Fibroblast of pulmonary artery (primary cell): Measurements from ENCODE around the gene CA9.

ENCODE experiments used
- DNase-seq: peaks from one replicate; pipeline ENCODE4 v3.0.0-alpha.2; 2010; ENCODE audit warnings: low read depth
- H3K4me3 ChIP-seq: replicated peaks from 2 replicates; pipeline ENCODE4 v1.5.1; 2011; ENCODE audit warnings: low read depth, mild to moderate bottlenecking, control low read depth, low read length, moderate library complexity
- TF ChIP-seq, protein P1 (sequence below): IDR thresholded peaks from 2 replicates; pipeline ENCODE4 v1.5.1; 2011; ENCODE audit warnings: mild to moderate bottlenecking, control low read depth, low read length, inconsistent platforms; ENCODE audit errors: missing control alignments

Gene CA9

DNA sequence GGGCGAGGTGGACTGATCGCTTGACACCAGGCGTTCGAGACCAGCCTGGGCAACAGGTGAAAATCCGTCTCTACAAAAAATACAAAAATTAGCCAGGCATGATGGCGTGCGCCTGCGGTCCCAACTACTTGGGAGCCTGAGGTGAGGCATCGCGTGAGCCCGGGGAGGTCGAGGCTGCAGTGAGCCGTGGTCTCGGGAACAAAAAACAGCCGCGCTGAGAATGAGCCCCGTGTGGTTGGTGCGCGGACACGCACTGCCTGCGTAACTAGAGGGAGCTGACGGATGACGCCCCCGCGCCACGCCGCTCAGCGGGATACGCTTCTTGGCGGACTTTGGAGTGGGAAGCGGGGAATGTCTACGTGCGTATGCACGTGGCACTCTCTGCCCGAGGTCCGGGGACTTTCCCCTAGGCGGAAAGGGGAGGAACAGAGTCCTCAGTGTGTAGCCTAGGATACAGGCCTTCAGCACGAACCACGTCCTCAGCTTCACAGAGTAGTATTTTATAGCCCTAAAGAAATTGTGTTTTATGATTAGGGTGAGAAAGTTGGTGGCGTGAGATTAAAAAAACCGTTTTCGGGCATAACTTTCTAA lies 16.1 kb upstream of the CA9 start, which contains the start of gene RMRP:
Gene RMRP, minus strand, starts transcription at position 474 of the 591 bp plus-strand sequence.
- TF ChIP-seq, protein P1, sequence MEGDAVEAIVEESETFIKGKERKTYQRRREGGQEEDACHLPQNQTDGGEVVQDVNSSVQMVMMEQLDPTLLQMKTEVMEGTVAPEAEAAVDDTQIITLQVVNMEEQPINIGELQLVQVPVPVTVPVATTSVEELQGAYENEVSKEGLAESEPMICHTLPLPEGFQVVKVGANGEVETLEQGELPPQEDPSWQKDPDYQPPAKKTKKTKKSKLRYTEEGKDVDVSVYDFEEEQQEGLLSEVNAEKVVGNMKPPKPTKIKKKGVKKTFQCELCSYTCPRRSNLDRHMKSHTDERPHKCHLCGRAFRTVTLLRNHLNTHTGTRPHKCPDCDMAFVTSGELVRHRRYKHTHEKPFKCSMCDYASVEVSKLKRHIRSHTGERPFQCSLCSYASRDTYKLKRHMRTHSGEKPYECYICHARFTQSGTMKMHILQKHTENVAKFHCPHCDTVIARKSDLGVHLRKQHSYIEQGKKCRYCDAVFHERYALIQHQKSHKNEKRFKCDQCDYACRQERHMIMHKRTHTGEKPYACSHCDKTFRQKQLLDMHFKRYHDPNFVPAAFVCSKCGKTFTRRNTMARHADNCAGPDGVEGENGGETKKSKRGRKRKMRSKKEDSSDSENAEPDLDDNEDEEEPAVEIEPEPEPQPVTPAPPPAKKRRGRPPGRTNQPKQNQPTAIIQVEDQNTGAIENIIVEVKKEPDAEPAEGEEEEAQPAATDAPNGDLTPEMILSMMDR = peak; percentile 19
- peak; percentile 100 for DNase-seq
- peak within 1 kb of the TSS; percentile 85 for H3K4me3 ChIP-seq

GRCh38 chr9:35658137-35658967 lies 15.4 kb upstream of the CA9 start, which contains the start of gene CCDC107:
Gene CCDC107, plus strand, starts transcription at chr9:35658292. Its CDS starts 88 bp downstream, at chr9:35658380.
- peak; percentile 86 for DNase-seq
- TF ChIP-seq, protein P1 = peak; percentile 40

DNA sequence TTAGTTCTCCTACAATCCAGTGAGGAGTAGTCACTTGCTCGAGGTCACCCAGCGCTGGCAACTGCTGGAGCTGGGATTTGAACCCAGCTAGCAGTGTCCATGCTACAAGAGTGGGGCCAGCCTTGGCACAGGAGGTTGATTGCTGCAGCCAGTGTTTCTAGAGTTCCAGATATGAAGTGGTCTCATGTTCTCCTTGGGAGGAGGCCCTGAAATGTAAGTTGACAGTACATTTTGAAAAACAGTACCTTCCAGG lies 14.8 kb upstream of the CA9 start:
- TF ChIP-seq, protein P1 = no peak
- DNase-seq = peak; percentile 56
- H3K4me3 ChIP-seq = peak overlapping the region; percentile 85

More at GRCh38 chr9:35658137-35658967, 15.4 kb upstream of the CA9 start, which contains the start of gene CCDC107:
- peak within 1 kb of the TSS; percentile 85 for H3K4me3 ChIP-seq

DNA sequence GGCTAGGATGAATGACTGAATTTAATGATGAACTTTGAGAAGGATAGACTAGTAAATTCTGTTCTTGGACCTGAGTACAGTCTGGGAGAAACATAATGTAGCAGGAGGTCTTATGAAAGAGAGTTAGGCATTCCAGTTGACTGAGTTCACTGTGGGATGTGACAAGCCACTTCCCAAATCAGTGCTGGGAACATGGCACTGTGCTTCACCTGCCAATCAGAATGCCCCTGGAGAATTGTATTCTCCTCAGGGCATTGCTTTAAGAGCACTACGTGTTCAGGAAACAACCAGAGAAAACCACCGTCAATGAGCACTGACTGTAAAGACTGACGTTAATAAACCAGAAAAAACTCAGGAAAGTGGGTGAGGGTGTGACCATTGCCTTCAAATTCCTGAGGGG lies 14.4 kb upstream of the CA9 start:
- TF ChIP-seq, protein P1 = no peak
- peak overlapping the region; percentile 85 for H3K4me3 ChIP-seq

GRCh38 chr9:35660966-35661415 lies 12.7 kb upstream of the CA9 start:
- TF ChIP-seq, protein P1 = peak; percentile 50
- H3K4me3 ChIP-seq = no peak overlapping the region
- DNase-seq = peak; percentile 56

More for the DNA sequence above, 14.4 kb upstream of the CA9 start:
- DNase-seq = peak; percentile 78

DNA sequence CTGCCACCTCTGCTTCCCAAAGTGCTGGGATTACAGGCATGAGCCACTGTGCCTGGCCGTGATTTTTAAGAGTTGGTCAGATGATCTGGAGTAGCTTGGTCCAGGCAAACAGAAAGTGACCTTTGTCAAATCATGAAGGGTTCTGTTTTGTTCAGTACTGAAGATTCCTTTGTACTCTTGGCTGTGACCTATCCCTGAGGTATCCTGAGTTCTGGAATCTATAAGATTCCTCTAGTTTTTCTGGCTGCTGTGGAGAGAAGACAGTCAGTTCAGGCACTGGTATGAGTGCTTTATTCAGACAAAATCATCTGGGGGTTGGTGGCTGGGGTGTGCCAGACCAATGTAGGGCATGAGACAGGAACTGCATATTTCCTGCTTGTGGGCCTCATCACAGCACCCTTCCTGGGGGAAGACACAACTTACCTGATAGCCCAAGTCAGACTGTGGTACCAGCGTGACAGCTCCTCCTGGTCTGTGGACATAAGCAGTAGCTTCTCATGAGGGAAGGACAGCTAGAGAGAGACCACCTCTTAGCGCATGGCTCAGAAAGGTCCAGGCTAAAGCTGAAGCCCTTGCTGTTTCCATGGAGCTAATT lies 11.9 kb upstream of the CA9 start:
- H3K4me3 ChIP-seq = no peak overlapping the region
- DNase-seq = no peak
- TF ChIP-seq, protein P1 = no peak
